Suppressor macrophage treated with lipopolysaccharide for 1 hour (primary cell): ENCODE results near the gene SLC22A31.
"Not testable (repeated sequence)": the region's sequence is repeated elsewhere in the genome, so short reads cannot be mapped to it uniquely, and the experiment has no call there.

Experiments used
- DNase-seq, 3 donors: peaks; one replicate each; pipeline ENCODE4 v3.0.0-alpha.2; 2020 to 2022

The SLC22A31 gene

GRCh38 chr16:89192956-89193575, 7.3 kb downstream of the SLC22A31 start:
- DNase-seq = peak in 1 of 3 donors; percentile 92

DNA sequence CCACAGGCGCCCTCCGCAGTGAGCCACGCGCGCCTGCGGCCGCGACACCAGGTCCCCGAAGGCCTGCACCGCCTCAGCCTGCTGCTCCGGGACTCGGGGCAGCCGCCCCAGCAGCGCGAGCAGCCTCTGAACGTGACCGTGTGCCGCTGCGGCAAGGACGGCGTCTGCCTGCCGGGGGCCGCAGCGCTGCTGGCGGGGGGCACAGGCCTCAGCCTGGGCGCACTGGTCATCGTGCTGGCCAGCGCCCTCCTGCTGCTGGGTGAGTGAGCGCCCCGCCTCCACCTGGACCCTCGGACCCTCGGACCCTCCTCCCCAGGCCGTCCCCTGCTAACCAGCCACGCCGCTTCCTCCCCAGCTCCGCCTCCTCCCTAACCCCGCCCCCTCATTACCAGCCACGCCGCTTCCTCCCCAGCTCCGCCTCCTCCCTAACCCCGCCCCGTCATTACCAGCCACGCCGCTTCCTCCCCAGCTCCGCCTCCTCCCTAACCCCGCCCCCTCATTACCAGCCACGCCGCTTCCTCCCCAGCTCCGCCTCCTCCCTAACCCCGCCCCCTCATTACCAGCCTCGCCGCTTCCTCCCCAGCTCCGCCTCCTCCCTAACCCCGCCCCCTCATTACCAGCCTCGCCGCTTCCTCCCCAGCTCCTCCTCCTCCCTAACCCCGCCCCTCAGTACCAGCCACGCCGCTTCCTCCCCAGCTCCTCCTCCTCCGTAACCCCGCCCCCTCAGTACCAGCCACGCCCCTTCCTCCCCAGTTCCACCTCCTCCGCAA, 8.0 kb downstream of the SLC22A31 start:
- DNase-seq = peak; percentile 75 to 89 (median 75)

- DNase-seq = no peak
These were observed 8.5 kb downstream of the SLC22A31 start for GRCh38 chr16:89191901-89192185.

DNA sequence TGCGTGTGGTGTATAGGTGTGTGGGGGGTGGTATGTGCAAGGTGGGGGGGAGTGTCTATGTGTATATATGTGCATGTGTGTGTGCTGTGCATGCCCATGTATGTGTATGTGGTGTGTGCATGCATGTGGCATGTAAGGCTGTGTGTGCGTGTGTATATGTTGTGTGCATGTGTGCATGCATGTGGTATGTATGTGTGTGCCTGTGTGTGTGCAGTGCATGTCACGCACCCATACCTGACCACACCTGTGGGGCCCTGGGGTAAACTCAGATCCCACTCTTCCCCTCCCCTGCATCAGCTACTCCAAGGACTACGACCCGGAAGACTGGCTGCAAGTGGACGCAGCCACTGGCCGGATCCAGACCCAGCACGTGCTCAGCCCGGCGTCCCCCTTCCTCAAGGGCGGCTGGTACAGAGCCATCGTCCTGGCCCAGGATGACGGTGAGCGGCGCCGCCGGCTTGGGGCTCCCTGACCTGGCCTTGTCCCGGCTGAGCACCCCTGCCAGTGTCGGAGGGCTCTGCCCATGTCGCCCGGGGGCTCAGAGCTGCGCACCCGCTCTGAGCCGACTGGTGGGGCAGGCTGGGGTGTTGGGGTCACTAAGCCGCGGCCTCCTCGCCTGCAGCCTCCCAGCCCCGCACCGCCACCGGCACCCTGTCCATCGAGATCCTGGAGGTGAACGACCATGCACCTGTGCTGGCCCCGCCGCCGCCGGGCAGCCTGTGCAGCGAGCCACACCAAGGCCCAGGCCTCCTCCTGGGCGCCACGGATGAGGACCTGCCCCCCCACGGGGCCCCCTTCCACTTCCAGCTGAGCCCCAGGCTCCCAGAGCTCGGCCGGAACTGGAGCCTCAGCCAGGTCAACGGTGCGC, 9.1 kb downstream of the SLC22A31 start:
- DNase-seq = no peak

GRCh38 chr16:89190150-89190958, 10.0 kb downstream of the SLC22A31 start:
- no peak for DNase-seq

DNA sequence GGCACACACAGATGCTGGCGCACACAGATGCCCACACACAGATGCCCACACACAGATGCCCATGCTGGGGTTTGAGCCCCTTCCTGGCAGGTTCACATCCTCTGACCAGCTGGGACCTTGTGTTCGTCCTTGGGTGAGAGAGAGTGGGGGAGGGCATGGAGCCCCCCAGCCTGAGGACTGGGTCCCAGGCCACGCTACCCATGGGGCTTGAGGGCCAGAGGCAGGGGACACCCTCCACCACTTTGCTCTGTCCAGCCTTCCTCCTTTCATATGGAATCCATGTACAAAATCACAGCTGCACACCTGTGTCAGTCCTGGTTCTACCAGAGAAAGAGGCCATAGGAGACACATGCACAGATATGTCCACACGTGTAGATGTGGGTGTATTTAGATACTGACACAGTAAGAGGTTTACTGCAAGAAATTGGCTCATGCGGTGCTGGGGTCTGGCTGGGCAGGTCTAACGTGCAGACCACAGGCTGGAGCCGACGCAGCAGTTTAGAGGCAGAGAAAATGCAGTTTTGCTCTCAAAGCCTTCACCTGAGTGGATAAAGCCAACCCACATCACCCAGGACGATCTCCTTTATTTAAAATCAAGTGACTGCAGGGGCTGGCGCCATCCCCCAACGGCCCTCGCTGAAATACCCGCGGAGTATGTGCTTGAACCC, 10.8 kb downstream of the SLC22A31 start:
- no peak for DNase-seq

DNA sequence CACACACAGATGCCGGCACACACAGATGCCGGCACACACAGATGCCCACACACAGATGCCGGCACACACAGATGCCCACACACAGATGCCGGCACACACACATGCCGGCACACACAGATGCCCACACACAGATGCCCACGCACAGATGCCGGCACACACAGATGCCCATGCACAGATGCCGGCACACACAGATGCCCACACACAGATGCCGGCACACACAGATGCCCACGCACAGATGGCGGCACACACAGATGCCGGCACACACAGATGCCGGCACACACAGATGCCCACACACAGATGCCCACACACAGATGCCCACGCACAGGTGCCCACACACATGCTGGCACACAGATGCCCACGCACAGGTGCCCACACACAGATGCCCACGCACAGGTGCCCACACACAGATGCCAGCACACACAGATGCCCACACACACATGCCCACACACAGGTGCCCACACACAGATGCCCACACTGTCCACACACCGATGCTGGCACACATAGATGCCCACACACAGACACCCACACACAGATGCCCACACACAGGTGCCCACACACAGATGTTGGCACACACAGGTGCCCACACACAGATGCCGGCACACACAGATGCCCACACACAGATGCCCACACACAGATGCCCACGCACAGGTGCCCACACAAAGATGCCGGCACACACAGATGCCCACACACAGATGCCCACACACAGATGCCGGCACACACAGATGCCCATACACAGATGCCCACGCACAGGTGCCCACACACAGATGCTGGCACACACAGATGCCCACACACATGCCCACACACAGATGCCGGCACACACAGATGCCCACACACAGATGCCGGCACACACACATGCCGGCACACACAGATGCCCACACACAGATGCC, 11.6 kb downstream of the SLC22A31 start:
- not testable (repeated sequence) for DNase-seq

- no peak for DNase-seq
These were observed 12.5 kb downstream of the SLC22A31 start for GRCh38 chr16:89187770-89188392.

- peak; percentile 59 to 78 (median 69) for DNase-seq
These were observed 13.1 kb downstream of the SLC22A31 start for GRCh38 chr16:89187032-89187769.

DNA sequence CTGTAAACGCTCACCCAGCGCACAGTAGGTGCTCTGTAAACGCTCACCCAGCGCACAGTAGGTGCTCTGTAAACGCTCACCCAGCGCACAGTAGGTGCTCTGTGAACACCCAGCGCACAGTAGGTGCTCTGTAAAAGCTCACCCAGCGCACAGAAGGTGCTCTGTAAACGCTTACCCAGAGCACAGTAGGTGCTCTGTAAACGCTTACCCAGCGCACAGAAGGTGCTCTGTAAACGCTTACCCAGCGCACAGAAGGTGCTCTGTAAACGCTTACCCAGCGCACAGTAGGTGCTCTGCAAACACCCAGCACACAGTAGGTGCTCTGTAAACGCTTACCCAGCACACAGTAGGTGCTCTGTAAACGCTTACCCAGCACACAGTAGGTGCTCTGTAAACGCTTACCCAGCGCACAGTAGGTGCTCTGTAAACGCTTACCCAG, 13.7 kb downstream of the SLC22A31 start:
- not testable (repeated sequence) for DNase-seq

- not testable (repeated sequence) for DNase-seq
These were observed 14.3 kb downstream of the SLC22A31 start for GRCh38 chr16:89185887-89186592.

- no peak for DNase-seq
These were observed 15.2 kb downstream of the SLC22A31 start for GRCh38 chr16:89184933-89185794.

GRCh38 chr16:89184677-89184932, 15.7 kb downstream of the SLC22A31 start:
- no peak for DNase-seq

DNA sequence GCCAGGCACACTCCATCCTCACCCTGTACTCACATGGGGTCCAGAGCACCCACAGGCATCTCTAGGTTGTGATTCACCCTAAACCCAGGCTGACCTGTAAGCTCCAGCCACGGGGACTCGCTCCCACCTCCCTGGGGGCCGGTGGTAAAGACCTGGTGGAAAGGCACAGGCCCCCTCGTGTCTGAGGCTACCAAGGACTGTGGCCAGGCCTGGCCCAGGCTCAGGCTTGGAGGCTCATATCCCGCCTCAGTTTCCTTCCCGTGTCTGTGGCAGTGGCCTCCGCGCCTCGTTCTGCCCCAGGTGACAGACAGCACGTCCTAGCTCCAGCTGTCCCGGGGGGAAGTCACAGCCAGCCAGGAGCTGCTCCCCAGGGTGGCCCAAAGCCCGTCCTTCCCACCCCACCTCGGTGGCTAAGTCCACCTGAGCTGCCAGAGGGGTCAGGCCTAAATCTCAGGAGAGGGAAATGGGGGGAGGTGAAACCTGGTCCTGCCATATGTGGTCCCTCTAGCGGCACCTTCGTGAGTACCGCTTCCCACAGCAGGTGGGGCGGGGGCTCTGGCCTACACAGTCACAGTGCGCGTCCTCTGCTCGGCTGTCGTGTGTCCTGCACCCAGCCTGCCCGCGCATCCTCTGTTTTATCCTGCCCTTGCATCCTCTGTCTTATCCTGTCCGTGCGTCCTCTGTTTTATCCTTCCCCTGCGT, 16.2 kb downstream of the SLC22A31 start:
- DNase-seq = no peak

- DNase-seq = no peak
These were observed 16.9 kb downstream of the SLC22A31 start for GRCh38 chr16:89183463-89183862.

GRCh38 chr16:89179656-89180315, 20.6 kb downstream of the SLC22A31 start:
- no peak for DNase-seq

GRCh38 chr16:89179148-89179484, 21.2 kb downstream of the SLC22A31 start:
- DNase-seq = no peak
